Measurements from ENCODE around the gene PHOX2A. TPM values are rescaled to one million over a fixed set of nuclear protein-coding genes. Genes with fewer than 3 reads are reported as not detected.

The PHOX2A gene
- total RNA-seq, 1 experiment from 2014 or later: not detected

DNA sequence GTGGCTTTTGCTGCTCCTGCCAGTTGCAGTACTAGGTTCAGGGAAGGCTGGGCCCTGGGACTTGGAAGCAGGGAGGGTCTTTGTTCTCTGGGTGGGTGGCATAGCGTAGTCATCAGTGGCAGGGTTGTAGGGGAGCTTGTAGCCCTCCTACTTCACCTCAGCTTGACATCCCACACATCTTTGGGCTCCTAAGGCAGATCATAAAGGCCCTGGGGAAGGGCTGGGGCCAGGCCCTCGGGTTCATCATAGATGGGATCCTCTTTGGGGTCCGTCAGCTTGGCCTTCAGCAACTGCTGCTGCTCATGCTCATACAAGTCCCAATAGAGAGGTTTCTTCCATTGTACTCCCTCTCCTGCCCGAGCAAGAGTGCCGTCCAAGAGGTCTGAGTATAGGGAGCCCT is 6.0 kb upstream of the PHOX2A start:
- no peak for DNase-seq (ENCODE audit: low read depth)

DNA sequence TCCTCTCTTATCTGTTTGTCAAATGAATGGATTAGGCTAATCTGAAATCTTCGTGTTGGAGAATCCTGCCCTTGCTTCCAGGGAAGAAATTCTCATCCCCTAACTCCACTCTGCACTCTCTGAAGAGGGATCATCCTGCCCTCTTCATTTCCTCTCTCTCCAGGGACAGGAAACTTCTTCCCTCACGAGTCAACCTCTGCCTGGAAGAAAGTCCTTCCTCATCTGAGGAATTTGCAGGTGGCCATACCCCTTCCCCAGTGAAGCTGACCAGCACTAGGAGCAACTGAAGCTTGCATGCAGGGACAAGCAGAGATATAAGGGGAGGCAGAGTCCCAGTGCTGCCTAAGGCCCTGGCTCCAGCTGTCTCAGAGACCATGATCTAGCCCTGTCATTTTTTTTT is 3.6 kb upstream of the PHOX2A start:
- DNase-seq (ENCODE audit: low read depth): no peak

DNA sequence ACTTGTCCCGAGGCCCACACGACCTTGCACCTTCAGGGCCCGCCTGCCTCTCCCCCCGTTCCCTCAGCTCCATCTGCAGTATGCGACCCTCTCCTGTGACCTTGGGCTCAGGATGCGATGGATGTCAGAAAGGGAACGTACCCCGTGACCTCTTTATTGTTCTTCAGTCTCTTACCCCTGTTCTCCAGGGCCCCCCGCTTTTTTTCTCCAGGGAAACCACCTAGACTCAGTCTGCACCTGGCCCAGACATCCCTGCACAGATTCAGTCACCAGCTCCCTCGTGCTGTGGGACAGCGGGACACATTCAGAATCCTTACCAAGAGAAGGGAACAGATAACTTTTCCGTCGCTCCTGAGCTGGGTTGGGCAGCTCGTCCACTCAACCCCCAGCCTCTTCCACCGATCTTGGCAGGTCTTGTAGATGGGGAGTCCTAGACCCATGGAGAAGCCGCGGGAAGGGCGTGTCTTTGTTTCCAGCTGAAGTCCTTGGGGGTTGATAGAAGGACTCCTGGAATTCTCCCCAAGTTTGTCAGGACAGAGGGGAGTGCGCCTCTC is 1.4 kb upstream of the PHOX2A start:
- DNase-seq (ENCODE audit: low read depth): no peak

DNA sequence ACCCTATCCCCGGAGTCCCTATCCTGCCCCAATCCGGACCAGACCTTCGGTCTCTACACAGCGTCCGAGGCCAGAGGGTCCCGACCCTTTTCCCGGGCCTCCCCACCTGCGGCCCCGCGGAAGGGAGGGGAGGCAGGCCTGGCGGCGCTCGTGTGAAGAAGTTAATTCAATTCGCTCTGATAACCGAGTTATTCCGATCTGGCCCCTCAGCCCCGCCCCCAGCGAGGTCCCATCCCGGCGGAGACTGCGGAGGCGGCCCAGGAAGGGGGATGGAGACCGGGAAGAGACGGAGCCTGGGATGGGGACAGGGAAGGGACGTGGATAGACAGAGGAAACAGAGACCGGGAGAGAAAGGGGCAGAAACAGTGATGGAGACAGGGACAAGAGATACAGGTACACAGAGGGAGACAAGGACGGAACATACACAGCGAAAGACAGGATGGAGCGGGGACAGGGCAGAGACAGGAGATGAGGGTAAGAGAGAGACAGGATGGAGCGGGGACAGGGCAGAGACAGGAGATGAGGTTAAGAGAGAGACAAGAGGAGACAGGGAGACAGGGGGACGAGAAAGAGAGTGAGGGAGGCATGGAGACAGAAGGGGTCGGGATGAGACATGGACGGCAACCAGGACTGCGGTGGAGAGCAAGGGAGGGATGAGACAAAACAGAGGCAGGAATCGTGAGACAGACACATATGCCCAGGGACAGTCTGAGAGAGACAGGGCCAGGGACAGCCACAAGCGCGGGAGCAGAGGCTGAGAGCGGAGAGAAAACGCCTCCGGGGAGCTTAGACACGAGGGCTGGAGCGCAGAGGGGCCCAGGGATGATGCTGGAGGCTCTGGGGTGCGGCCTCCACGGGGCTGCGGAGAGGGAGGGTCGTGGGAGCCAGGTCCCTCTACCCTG is 636 bp upstream of the PHOX2A start:
- no peak for DNase-seq (ENCODE audit: low read depth)

DNA sequence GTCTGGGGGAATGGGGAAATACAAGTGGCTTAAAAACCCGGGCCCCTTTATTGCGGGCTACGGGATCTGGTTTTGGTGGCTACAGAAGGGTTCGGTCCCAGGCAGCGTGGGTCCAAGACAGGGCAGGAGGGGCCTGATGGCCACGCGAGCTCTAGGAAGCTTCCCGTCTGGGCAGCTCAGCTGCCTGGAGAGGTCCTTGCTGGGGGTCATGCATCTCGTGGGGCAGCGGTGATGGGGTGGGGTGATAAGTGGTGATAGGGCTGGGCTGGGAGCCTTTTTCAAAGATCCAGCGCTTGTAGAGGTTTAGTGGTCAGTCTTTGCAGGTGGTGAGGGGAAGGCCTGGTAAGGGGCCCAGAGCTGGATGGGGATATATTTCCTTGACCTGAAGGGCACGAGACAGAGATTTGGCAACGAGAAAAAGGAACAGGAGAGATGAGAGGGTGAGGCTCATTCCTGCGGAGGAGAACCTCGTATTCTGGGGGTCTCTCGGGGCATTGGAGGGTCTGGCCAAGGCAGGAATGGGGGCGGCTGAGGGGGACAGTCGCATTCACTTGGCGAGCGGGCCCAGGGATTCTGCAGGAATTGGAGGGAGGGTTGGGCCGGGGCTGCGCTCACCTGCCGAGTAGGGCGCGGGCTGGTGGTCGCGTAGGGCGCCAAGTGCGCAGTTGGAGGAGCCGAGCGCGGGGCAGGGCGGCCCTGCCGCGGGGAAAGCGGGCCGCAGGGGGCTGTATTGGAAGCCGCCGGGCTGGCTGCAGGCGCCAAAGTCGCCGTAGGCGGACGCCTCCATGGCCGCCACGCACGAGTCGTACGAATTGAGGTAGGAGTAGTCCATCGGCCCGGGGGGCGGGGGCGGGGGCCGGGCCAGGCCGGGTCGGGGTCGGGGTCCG is 560 bp downstream of the PHOX2A start:
- DNase-seq (ENCODE audit: low read depth): no peak

DNA sequence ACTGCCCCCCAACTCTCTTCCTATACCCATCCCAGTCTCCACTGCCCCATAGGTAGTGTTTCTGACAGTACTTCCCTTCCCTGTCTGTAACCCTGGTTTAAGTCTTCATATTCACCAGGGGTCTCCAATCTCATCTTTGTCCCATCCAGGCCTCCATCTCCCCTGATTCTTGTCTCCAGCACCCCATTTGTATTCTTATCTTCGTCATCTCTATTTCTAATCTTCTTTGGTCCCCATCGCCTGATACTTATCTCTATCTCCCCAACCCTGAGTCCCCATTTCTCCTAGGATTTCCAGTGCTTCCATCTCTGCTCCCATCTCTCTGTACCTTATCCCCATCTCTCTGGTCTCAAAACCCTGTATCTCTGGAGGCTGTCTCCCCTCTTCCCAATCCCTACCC is 1.8 kb downstream of the PHOX2A start:
- no peak for DNase-seq (ENCODE audit: low read depth)

DNA sequence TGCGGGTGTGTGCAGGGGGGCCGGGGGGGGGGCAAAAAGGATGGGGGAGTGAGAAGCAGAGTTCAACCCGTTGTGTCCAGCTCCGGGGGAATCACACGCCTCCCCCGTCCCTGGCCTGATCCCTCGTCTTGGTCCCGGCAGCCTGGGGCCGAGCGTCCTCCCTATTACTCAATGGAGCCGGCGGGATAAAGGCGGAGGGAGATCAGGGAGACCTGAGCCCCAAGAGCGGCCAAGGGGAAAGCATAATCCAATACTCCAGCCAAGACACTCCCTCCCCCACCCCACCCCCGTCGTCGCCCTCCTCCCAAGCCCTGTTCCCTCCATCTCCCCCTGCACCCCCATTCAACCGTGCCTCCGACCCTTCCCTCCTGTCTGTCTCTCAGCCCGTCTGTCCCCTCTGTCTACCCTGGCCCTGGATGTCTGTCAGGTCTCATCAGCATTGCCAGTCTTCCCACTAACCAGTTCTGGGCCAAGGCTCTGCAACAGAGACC is 2.6 kb downstream of the PHOX2A start:
- DNase-seq (ENCODE audit: low read depth): no peak

DNA sequence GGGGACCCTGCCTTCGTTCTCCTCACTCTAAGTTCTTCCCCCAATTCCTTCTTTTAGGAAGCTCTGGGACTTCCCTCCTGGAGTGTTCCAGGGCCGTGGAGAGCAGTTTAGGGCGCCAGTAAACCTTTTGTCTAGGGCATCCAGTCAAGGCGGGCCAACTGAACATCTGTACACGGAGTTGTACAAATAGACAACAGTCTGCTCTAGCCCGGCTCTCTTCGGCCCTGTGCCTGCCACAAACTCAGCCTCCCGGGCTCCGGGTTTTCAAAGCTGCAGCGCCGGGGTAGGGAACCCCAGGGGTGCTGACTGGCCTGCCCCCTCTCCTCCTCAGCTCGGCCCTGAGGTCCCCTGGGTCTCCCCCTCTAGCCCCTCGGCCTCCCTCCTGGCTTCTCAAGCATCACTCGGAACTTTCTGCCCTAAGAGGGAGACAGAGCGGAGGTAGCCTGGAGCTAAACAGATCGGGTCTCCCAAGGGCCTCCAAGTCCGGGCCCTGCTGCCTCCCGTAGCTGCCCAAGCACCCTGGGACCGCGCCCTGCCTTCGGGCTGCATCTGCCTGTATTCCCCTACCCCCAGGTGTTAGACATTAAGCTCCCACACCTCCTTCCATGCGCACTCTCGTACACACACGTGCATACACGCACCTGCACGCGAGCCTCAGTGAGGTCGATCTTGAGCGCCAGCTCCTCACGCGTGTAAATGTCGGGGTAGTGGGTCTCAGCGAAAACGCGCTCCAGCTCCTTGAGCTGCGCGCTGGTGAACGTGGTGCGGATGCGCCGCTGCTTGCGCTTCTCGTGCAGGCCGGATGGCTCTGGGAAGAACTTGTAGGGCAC is 3.3 kb downstream of the PHOX2A start:
- no peak for DNase-seq (ENCODE audit: low read depth)

DNA sequence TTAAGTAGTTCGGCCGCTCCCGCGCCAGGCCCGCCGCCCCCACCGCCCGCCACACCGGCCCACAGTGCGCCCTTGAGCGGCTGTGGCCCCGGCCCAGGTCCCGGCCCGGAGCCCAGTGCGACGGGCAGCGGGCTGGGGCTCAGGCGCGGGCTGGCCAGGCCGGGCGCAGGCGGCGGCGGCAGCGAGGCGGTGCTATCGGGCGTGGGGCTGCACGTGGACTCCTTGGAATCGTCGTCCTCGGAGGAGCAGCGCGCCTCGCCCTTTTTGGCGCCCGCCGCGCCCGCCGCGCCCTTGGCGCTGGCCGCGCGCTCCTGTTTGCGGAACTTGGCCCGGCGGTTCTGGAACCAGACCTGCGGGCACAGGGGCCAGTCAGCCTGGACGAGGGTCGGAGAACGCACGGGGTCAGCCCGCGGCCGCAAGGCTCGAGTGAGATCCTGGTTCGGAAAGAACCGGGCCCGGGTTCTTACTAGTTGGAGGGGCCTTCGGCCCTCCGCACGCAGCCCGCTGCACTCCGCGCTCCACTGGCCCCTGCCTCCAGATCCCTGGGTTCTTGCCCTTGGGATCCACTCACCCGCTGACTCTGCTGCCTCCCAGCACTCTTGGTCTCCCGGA is 4.0 kb downstream of the PHOX2A start:
- DNase-seq (ENCODE audit: low read depth): no peak

DNA sequence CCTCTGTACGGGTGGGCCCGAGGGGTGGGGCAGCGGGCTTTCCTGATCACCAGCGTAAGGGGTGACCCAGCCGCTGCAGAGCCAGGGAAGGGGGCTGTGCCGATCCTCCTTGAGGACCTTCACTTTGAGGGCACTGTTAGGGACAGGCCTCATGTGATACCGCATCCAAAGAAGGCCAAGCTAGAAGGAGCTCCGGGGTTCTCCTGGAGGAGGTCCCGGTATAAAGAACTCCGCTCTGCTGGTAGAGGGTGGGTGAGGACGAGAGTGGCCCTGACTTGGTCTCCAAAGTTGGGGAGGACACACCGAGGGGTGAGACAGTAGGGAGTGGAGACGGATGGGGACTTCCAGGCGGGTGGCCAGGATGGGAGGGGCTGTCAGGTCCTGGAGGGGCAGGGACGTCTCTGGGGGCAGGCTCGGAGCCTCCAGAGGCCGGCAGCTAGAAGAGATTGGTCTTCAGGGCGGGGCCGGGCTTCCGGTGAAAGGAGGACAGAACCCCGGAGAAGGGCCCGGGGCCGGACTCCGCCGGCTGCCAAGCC is 4.6 kb downstream of the PHOX2A start:
- peak; percentile 79 for DNase-seq (ENCODE audit: low read depth)

DNA sequence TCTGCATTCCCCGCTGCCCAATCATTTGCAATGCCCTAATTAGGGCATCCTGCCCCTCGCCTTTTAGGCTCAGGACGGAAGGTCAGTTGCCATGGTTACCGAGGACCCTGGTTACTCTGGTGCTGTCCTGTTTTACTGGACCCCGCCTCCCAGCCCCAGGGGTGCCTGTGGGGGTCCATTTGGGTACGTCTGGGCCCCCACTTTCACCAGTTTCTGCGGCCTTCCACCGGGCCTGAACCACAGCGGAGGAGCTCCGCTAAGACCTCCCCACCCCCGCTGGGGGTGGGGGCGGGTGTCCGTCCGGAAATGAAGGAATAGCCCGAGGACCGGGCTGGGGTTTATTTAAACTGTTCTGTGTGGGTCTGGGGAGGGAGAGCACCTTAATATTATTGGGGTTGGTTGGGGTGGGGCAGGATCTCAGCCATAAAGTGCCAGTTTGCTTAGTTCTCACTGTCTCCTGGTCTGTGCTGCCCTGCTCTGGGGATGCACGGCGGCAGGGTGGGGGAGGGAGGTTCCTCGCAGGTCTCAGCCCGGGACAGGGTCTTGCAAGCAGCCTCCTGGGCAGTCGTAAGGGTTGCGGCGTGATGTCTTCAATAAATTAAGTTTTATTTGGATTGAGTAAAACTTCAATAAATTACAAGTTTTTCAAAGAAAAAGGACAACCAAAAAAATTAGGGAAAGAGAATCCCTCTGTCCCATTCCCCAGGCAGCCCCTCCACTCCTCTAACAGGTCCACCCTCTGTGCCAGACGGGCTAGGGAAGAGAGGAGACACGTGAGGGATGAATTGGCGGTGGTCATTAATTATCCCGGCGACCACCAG is 5.3 kb downstream of the PHOX2A start:
- DNase-seq (ENCODE audit: low read depth): no peak

DNA sequence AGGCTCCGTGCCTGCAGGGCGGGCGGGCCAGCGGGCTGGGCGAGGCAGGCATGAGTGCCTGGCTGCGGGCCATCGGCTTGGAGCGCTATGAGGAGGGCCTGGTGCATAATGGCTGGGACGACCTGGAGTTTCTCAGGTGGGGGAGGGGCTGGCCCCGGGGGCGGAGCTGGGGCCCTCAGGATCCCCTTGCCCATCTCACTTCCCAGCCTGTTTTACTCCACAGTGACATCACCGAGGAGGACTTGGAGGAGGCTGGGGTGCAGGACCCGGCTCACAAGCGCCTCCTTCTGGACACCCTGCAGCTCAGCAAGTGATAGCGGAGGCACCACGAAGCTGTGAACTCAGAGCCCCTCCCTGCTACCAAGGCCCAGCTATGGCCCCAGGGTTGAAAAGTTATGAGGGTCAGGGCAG is 5.9 kb downstream of the PHOX2A start:
- peak; percentile 43 for DNase-seq (ENCODE audit: low read depth)

DNA sequence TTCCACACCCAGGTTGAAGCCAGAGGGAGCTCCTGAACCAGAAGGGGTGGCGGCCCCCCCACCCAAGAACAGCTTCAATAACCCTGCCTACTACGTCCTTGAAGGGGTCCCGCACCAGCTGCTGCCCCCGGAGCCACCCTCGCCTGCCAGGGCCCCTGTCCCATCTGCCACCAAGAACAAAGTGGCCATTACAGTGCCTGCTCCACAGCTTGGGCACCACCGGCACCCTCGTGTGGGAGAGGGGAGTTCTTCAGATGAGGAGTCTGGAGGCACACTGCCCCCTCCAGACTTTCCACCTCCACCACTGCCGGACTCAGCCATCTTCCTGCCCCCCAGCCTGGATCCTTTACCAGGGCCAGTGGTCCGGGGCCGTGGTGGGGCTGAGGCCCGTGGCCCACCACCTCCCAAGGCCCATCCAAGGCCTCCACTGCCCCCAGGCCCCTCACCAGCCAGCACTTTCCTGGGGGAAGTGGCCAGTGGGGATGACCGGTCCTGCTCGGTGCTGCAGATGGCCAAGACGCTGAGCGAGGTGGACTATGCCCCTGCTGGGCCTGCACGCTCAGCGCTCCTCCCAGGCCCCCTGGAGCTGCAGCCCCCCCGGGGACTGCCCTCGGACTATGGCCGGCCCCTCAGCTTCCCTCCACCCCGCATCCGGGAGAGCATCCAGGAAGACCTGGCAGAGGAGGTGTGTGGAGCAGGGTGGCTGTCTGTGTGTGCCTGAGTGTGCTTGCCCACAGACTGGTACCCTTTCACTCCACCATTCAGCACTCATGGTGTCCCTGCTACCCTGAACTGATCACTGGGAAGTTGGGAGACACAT is 6.7 kb downstream of the PHOX2A start:
- no peak for DNase-seq (ENCODE audit: low read depth)

DNA sequence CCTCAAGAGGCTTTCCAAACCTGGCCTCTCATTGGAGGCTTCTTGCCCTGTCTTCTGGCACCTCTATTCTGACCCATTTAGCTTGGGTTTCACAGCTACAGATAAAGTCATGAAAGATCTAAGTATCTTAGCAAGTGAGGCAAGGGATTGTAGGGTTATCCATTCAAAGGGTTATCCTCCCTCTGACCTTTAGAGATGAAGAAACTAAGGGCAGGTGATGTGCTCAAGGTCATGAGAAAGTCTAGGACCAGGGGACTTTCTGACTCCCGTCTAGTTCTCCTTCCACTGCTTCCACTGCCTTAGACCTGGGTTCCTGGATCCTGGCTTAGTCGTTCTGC is 7.2 kb downstream of the PHOX2A start:
- DNase-seq (ENCODE audit: low read depth): no peak

DNA sequence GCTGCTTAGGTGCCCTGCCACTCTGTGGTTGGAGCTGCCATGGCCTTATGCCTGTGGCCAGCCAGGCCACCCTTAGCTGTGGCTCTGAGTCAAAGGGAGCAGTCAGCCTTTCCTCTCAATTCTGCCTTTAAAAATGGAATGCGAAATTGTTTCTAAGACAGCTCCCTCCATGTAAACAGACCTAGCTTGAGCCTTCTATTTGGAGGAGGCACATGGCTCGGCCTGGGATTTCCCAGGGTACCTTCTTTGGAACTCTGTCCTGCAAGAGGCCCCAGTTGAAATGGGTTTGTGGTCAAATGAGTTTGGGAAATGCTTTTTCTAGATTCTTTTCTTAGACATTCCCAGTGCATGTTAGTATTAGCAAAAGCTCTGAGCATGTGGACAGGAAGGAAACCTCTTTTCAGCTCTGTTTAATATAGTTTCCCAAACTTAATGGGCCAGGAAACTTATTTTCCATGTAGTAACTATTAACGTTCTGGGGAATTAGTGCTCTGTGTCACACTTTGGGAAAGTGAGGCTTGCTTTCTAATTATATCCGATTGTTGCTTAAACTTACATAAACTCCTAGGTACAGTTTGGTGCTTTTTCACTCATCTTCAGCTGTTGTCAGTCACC is 7.8 kb downstream of the PHOX2A start:
- DNase-seq (ENCODE audit: low read depth): no peak

DNA sequence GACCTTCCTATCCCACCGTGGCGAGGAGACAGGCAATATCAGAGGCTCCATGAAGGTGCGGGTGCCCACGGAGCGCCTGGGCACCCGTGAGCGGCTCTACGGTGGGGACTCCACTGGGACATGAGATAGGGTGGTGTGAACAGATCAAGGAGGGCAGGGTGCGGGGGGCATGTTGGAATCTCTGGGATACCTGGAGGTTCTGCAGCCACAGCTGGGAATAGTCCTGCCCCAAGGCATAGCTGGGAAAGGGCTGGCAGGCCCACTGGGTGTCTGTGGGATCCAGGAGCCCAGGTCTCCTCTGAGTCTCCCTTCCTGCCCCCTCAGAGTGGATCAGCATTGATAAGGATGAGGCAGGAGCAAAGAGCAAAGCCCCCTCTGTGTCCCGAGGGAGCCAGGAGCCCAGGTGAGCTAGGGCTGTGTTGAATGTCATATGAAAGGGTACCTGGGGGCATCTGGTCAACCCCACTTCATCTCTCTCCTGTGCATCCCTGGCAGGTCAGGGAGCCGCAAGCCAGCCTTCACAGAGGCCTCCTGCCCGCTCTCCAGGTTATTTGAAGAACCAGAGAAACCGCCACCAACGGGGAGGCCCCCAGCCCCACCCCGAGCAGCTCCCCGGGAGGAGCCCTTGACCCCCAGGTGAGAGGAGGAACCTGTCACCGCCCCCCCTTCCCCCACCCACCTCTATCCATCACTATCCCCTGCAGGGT is 8.5 kb downstream of the PHOX2A start:
- no peak for DNase-seq (ENCODE audit: low read depth)

DNA sequence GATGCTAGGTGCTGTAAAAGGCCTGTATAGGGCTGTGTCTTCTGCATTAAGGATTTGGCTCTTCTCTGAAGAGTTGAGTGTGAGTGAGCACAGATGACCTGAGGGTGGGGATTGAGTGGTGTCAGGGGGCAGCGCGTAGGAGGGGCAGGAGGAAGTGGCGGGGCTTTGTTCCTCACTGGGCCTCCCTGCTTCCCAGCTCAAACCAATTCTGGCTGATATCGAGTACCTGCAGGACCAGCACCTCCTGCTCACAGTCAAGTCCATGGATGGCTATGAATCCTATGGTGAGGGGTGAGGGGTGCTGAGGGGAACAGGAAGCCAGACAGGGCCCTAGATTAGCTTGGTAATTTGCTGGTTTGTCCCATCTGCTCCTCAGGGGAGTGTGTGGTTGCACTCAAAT is 9.1 kb downstream of the PHOX2A start:
- no peak for DNase-seq (ENCODE audit: low read depth)

DNA sequence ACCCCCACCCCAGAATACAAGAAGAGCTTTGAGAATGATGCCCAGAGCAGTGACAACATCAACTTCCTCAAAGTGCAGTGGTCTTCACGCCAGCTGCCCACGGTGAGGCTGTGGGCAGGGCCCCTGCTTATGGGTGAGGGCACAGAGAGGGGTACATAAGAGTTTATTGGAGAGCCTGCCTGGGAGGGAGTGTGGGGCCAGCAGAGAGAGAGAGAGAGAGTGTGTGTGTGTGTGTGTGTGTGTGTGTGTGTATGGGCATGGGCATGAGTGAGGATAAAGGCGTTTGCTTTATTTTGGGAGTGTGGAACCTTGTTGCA is 9.5 kb downstream of the PHOX2A start:
- DNase-seq (ENCODE audit: low read depth): no peak
